ENCODE data around the gene RCN1.

DNA sequence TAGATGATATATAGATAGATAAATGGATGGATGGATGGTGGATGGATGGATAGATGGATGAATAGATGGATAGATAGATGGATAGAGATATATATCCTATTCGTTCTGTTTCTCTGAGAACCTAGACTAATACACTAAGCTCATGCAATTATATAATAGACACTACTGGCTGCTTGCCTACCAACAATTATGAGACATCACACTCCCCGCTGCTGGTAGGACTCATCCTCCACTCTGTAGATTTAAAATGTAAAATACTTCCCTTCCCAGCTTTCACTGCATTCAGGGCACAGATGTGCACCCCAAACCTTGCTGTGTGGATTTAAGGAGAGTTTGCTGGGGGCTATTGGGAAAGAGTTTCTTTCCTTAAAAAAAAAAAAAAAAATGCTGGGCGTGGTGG is 28.3 kb upstream of the RCN1 start:
- TF ChIP-seq, protein P1, sequence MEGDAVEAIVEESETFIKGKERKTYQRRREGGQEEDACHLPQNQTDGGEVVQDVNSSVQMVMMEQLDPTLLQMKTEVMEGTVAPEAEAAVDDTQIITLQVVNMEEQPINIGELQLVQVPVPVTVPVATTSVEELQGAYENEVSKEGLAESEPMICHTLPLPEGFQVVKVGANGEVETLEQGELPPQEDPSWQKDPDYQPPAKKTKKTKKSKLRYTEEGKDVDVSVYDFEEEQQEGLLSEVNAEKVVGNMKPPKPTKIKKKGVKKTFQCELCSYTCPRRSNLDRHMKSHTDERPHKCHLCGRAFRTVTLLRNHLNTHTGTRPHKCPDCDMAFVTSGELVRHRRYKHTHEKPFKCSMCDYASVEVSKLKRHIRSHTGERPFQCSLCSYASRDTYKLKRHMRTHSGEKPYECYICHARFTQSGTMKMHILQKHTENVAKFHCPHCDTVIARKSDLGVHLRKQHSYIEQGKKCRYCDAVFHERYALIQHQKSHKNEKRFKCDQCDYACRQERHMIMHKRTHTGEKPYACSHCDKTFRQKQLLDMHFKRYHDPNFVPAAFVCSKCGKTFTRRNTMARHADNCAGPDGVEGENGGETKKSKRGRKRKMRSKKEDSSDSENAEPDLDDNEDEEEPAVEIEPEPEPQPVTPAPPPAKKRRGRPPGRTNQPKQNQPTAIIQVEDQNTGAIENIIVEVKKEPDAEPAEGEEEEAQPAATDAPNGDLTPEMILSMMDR (IDR thresholded peaks at IDR 0.05) = no peak
- TF ChIP-seq POLR2A (IDR thresholded peaks at IDR 0.05) = no peak

All from body of pancreas (tissue), 4 donors.